GM12891 (cell line): ENCODE data around the gene OLIG1.

Experiments used
- PAX5 ChIP-seq: IDR thresholded peaks from 2 replicates; pipeline ENCODE4 v1.6.1; 2011; ENCODE audit warnings: low read length, moderate library complexity, mild to moderate bottlenecking; ENCODE audit not compliant: insufficient read depth, severe bottlenecking
- POLR2A ChIP-seq: IDR thresholded peaks from 2 replicates; pipeline ENCODE4 v1.6.1; 2011; ENCODE audit warnings: low read depth, low read length, control low read depth
- POLR2AphosphoS5 ChIP-seq: IDR thresholded peaks from 2 replicates; pipeline ENCODE4 v1.6.1; 2011; ENCODE audit warnings: low read depth, low read length, control low read depth
- SPI1 ChIP-seq: IDR thresholded peaks from 2 replicates; pipeline ENCODE4 v1.6.1; 2011; ENCODE audit warnings: low read depth, low read length, control low read depth
- TAF1 ChIP-seq: IDR thresholded peaks from 2 replicates; pipeline ENCODE4 v1.6.1; 2011; ENCODE audit warnings: low read depth, low read length, control low read depth

GRCh38 chr21:33110340-33110715 is 40.4 kb downstream of the OLIG1 start:
- TF ChIP-seq TAF1: no peak
- TF ChIP-seq POLR2A: no peak
- no peak for TF ChIP-seq POLR2AphosphoS5
- TF ChIP-seq SPI1: no peak
- no peak for TF ChIP-seq PAX5
